Muscle layer of duodenum (tissue), 2 donors: Measurements from ENCODE around the gene ADPGK.

Source experiments
- H3K27ac ChIP-seq: one replicate; pipeline ENCODE4 v1.7.0; 2013; ENCODE audit warnings: mild to moderate bottlenecking, low read length
- H3K27me3 ChIP-seq: one replicate; pipeline ENCODE4 v1.7.0; 2013; ENCODE audit warnings: low read depth, mild to moderate bottlenecking, control low read depth, low read length
- H3K36me3 ChIP-seq, 2 donors: one replicate each; pipeline ENCODE4 v1.7.0; 2013; ENCODE audit warnings: low read length in 2 of 2, control low read depth in 1 of 2, mild to moderate bottlenecking in 1 of 2; ENCODE audit not compliant: insufficient read depth in 2 of 2, control insufficient read depth in 1 of 2
- H3K4me1 ChIP-seq, 2 donors: one replicate each; pipeline ENCODE4 v1.7.0; 2013; ENCODE audit warnings: low read length in 2 of 2, mild to moderate bottlenecking in 2 of 2, control low read depth in 1 of 2, moderate library complexity in 1 of 2; ENCODE audit not compliant: insufficient read depth in 2 of 2, control insufficient read depth in 1 of 2
- H3K4me3 ChIP-seq, 2 donors: one replicate each; pipeline ENCODE4 v1.7.0; 2013; ENCODE audit warnings: low read length in 2 of 2, low read depth in 1 of 2, mild to moderate bottlenecking in 1 of 2
- H3K9me3 ChIP-seq, 2 donors: one replicate each; pipeline ENCODE4 v1.7.0; 2013; ENCODE audit warnings: low read length in 2 of 2, control low read depth in 1 of 2, mild to moderate bottlenecking in 1 of 2; ENCODE audit not compliant: control insufficient read depth in 1 of 2
- donor health status: healthy.

Gene ADPGK

GRCh38 chr15:72787526-72787925 is 4.0 kb upstream of the ADPGK start:
- Histone ChIP-seq H3K4me3 (no peak overlapping the region), H3K27ac (peak overlapping the region; percentile 40), H3K9me3 (no peaks in the 10 kb centered on the region), H3K4me1 (peaks cover 6 to 7% of the 10 kb centered on the region in 2 donors), H3K36me3 (peaks cover 0 to 11% of the 10 kb centered on the region in 2 donors), H3K27me3 (no peaks in the 10 kb centered on the region)

- no peaks in the 10 kb centered on the region for H3K9me3 ChIP-seq
- H3K4me1 ChIP-seq = peaks cover 6 to 14% of the 10 kb centered on the region in 2 donors
- H3K4me3 ChIP-seq = no peak overlapping the region
- no peaks in the 10 kb centered on the region for H3K27me3 ChIP-seq
- H3K27ac ChIP-seq = no peak overlapping the region
- peaks cover under 1 to 11% of the 10 kb centered on the region in 2 donors for H3K36me3 ChIP-seq
Measured at GRCh38 chr15:72786676-72787345, 3.3 kb upstream of the ADPGK start.

GRCh38 chr15:72786242-72786641 is 2.7 kb upstream of the ADPGK start:
- Histone ChIP-seq H3K36me3 (peaks cover 6 to 11% of the 10 kb centered on the region in 2 donors), H3K4me1 (peaks cover 11 to 18% of the 10 kb centered on the region in 2 donors), H3K27me3 (no peaks in the 10 kb centered on the region), H3K4me3 (no peak overlapping the region), H3K27ac (no peak overlapping the region), H3K9me3 (no peaks in the 10 kb centered on the region)

- H3K27ac ChIP-seq = no peak overlapping the region
Measured at GRCh38 chr15:72785841-72786240, 2.3 kb upstream of the ADPGK start.

DNA sequence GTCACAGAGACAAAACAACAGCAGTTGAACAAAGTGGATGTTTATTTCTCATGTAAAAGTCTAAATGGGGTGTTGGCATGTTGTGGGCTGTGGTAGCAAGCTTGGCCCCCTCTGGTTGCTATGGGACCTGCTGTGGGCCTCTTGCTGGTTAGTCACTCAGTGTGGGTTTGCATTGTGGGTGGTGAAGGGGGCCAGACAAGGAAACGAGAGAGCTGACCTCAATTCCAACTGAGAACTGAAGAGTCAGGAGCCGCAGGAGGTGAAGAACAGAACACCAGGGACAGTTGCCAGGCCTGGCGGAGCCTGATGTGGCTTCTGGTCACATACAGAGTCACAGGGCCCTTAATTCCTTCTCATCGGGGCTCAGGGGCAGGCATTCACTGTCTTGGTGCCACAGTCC is 1.9 kb upstream of the ADPGK start:
- H3K27me3 ChIP-seq = no peaks in the 10 kb centered on the region
- H3K4me3 ChIP-seq = no peak overlapping the region
- no peaks in the 10 kb centered on the region for H3K9me3 ChIP-seq
- H3K4me1 ChIP-seq = peaks cover 12 to 22% of the 10 kb centered on the region in 2 donors
- H3K27ac ChIP-seq = no peak overlapping the region
- H3K36me3 ChIP-seq = peaks cover 7 to 11% of the 10 kb centered on the region in 2 donors

More at GRCh38 chr15:72785841-72786240, 2.3 kb upstream of the ADPGK start:
- no peaks in the 10 kb centered on the region for H3K27me3 ChIP-seq
- H3K36me3 ChIP-seq = peaks cover 7 to 11% of the 10 kb centered on the region in 2 donors
- no peaks in the 10 kb centered on the region for H3K9me3 ChIP-seq
- peaks cover 12 to 22% of the 10 kb centered on the region in 2 donors for H3K4me1 ChIP-seq
- no peak overlapping the region for H3K4me3 ChIP-seq

DNA sequence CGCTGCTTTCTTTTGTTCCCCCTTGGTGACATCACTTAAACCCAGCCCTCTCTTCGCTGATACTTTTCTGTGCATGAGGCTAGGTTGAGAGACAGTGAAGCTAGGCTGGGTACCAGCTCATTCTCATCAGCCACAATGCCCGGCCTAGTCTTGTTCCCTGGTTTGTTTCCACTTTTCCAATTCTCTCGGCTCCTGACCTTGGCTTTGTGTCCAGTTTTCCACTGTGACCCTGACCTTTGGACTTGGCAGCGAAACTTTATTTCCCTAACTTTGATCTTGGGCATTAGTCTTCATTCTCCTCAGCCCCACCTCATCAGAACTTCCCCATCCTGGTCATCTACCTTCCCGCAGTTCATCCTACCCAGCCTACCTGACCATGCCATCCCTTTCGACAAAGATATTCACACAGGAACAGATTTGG is 908 bp upstream of the ADPGK start:
- no peaks in the 10 kb centered on the region for H3K27me3 ChIP-seq
- peak overlapping the region; percentile 90 to 91 for H3K4me3 ChIP-seq
- peak overlapping the region; percentile 97 for H3K27ac ChIP-seq
- peaks cover 12 to 22% of the 10 kb centered on the region in 2 donors for H3K4me1 ChIP-seq
- peaks cover 12 to 13% of the 10 kb centered on the region in 2 donors for H3K36me3 ChIP-seq
- no peaks in the 10 kb centered on the region for H3K9me3 ChIP-seq

GRCh38 chr15:72783004-72783639 is 436 bp downstream of the ADPGK start:
- Histone ChIP-seq H3K27ac (peak overlapping the region; percentile 97), H3K27me3 (no peaks in the 10 kb centered on the region), H3K4me3 (peak overlapping the region; percentile 90 to 91), H3K4me1 (peaks cover 12 to 22% of the 10 kb centered on the region in 2 donors), H3K9me3 (no peaks in the 10 kb centered on the region), H3K36me3 (peaks cover 13 to 19% of the 10 kb centered on the region in 2 donors)

GRCh38 chr15:72782274-72783003 is 1.1 kb downstream of the ADPGK start:
- H3K4me3 ChIP-seq = peak overlapping the region; percentile 90 to 91
- H3K27me3 ChIP-seq = no peaks in the 10 kb centered on the region
- H3K36me3 ChIP-seq = peaks cover 13 to 19% of the 10 kb centered on the region in 2 donors
- peaks cover 12 to 22% of the 10 kb centered on the region in 2 donors for H3K4me1 ChIP-seq
- no peaks in the 10 kb centered on the region for H3K9me3 ChIP-seq
- H3K27ac ChIP-seq = peak overlapping the region; percentile 97

- no peak overlapping the region for H3K27ac ChIP-seq
- H3K36me3 ChIP-seq = peaks cover 13 to 19% of the 10 kb centered on the region in 2 donors
- H3K4me1 ChIP-seq = peaks cover 12 to 22% of the 10 kb centered on the region in 2 donors
- no peak overlapping the region for H3K4me3 ChIP-seq
- H3K9me3 ChIP-seq = no peaks in the 10 kb centered on the region
- H3K27me3 ChIP-seq = no peaks in the 10 kb centered on the region
Measured at GRCh38 chr15:72781631-72782030, 1.9 kb downstream of the ADPGK start.

GRCh38 chr15:72778796-72779195 is 4.8 kb downstream of the ADPGK start:
- Histone ChIP-seq H3K36me3 (peaks cover 20 to 27% of the 10 kb centered on the region in 2 donors), H3K4me3 (no peak overlapping the region), H3K27me3 (no peaks in the 10 kb centered on the region), H3K4me1 (peaks cover 6 to 16% of the 10 kb centered on the region in 2 donors), H3K9me3 (no peaks in the 10 kb centered on the region), H3K27ac (no peak overlapping the region)

- H3K27ac ChIP-seq = no peak overlapping the region
- no peaks in the 10 kb centered on the region for H3K4me1 ChIP-seq
- H3K4me3 ChIP-seq = no peak overlapping the region
- H3K36me3 ChIP-seq = peaks cover 26 to 45% of the 10 kb centered on the region in 2 donors
- no peaks in the 10 kb centered on the region for H3K27me3 ChIP-seq
- no peaks in the 10 kb centered on the region for H3K9me3 ChIP-seq
Measured at GRCh38 chr15:72774696-72775383, 8.7 kb downstream of the ADPGK start.
